Stimulated activated CD8-positive, alpha-beta memory T cell treated with anti-CD3 and anti-CD28 coated beads, Interleukin-12 subunit alpha, Interleukin-12 subunit beta, amount 100 ng/mL, for 4 hours (primary cell): ENCODE data around the gene CCDC85C.

ENCODE experiments used
- DNase-seq: peaks from one replicate; pipeline ENCODE4 v3.0.0-alpha.2; 2020; ENCODE audit warnings: low read depth

CCDC85C gene

GRCh38 chr14:99589651-99590530, 14.1 kb downstream of the CCDC85C start:
- DNase-seq: no peak

DNA sequence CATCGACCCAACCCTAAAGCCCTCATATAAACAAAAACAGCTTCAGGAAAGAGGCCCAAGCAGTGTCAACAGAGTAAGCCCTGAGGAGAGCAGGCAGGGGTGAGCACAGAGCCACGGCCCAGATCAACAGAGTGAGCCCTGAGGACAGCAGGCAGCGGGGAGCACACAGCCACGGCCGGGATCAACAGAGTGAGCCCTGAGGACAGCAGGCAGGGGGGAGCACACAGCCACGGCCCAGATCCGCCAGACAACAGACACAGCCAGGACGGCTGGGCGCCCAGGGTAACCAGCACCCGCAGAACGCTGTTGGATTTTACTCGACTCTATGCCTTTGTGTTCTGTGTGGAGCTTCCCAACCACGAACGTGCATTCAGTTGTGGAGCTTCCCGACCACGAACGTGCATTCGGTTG, 15.0 kb downstream of the CCDC85C start:
- DNase-seq: no peak

GRCh38 chr14:99587460-99588278, 16.3 kb downstream of the CCDC85C start:
- DNase-seq: no peak

DNA sequence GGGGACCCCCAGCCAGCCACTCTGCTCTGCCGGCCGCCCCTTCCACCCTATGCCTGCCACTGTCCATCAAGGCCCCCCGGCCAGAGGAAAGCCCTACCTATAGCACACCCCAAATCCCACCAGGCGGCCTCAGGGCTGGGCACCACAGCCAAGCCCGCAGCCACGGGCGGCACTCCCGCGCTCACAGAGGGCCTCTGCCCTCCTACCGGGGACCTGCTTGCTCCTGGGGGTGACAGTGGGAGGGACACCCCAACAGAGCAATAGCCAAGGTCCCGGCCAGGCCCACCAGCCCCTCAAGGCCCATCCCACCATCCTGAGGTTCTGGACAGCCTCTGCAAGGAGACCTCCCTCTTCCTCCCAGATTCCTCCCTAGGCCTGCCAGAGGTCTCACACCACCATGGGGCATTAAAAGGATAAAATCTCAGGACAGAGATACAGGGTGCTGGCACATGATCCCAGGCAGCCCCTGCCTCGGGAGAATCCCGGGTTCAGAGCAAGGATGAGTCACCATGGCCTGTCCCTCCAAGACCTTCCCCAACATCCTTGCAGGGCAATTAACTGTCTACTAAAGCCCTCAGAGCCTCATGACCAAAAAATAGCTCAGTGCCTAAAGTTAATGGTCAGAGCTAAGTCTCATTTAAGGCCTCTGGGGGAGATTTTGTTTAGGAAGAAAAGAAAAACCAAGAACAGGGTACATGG, 17.1 kb downstream of the CCDC85C start:
- DNase-seq: no peak

GRCh38 chr14:99586054-99586760, 17.8 kb downstream of the CCDC85C start:
- no peak for DNase-seq

DNA sequence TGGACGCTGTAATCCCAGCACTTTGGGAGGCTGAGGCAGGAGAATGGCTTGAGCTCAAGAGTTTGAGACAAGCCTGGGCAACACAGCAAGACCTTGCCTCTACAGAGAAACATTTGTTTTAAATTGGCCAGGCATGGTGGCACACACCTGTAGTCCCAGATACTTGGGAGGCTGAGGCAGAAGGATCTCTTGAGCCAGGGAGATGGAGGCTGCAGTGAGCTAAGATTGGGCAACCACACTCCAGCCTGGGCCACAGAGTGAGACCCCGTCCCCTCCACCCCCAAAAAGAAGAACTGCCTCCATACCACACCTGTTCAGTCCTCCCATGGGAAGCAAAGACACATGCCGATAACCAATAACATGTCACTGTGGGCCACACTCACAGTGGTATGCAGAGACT, 19.2 kb downstream of the CCDC85C start:
- DNase-seq: no peak

- no peak for DNase-seq
These were observed 22.1 kb downstream of the CCDC85C start for GRCh38 chr14:99581938-99582337.

- DNase-seq: no peak
These were observed 22.6 kb downstream of the CCDC85C start for GRCh38 chr14:99581374-99581773.

GRCh38 chr14:99579903-99580571, 24.0 kb downstream of the CCDC85C start:
- no peak for DNase-seq

- no peak for DNase-seq
These were observed 24.7 kb downstream of the CCDC85C start for GRCh38 chr14:99579120-99579836.

- no peak for DNase-seq
These were observed 25.4 kb downstream of the CCDC85C start for GRCh38 chr14:99578541-99579101.

DNA sequence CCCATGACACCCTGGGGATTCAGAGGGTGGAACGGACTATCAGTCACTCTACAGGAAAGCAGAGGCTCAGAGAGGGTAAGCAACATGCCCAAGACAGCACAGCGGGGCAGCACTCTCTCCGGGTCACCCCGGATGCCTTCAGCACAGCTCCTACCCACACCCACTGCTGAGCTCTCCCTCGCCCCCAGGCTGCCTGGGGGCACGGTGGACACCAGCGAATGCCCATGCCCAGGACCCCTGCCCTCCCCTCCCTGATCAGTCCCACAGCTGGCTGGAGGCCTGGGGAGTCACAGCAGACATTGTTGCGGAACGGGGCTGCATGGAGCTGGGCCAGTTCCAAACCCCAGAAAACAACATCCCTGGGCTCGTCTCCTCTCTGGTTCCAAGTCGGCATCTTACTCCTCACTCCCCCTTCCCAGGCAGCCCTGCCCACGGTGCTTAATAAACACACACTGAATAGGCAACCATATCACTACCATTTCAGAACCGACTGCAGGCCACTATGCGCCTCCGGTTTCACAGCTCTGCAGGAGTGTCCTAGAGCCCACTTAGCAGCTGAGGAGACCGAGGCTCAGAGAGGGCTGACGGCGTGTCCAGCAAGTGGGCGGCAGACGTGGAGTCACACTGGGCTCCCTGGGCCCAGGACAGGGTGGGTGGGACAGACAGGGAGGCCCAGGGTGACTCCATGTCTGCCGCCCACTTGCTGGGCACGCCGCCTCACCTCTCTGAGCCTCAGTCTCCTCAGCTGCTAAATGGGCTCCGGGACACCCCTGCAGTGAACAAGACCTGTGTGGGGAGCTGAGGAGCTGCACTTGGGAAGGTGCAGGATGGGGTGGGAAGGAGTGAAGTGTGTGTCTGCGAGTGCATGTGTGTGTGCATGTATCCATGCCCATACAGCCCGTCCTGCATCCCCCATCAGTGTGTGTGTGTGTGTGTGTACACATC, 27.0 kb downstream of the CCDC85C start:
- DNase-seq: no peak

DNA sequence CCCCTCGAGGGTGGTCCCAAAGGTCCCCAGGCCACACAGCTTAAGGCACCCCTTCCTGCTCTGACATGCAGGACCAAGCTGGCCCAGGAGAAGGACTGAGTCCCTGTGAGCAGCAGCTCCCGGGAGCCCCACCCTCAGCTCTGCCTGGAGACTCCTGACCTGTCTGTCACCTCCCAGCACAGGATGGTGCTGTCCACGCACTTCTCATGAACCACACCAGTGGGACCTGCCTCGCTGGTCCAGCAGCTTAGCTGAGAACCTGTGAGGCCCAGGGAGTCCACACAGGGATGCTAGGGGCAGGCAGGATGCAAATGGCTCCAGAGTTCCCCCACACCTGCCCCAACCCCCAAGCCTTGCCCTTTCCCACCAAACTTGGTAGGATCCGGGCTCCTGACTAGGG, 27.7 kb downstream of the CCDC85C start:
- DNase-seq: no peak

- no peak for DNase-seq
These were observed 28.7 kb downstream of the CCDC85C start for GRCh38 chr14:99575043-99576023.

DNA sequence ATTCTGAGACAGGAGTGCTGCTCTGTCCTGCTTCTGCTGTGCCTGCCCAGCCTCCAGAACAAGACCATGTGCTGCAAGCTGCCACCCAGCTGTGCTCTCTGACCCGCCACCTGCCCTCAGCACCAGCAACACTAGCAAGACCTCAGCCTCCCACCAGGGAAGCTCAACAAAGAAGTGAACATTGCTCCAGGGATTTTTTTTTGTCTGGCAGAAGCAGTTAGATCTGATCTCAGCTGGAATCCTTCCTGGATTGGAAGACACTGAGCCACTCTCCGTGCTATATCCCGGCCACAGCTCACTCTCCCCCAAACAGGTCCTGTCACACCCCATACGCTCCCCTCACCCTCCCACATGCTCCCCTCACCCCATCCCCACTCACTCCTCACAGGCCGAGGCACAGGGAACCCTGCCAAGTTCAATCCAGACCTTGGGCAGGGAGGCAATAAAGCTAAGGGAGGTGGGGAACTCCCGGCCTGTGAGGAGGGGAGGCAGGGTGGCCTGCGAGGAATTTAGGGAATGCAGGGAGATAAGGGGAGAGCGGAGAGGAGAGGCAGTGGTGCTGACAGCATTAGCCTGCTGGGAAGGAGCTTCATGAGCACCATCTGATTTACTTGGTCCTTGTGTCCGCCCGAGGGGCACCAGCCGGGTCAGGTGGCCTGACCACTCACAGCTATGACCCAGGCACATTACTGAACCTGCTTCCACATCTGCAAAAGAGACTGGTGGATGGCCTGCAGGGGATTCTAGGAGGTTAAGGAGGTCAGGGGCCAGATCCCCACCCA, 29.7 kb downstream of the CCDC85C start:
- no peak for DNase-seq

DNA sequence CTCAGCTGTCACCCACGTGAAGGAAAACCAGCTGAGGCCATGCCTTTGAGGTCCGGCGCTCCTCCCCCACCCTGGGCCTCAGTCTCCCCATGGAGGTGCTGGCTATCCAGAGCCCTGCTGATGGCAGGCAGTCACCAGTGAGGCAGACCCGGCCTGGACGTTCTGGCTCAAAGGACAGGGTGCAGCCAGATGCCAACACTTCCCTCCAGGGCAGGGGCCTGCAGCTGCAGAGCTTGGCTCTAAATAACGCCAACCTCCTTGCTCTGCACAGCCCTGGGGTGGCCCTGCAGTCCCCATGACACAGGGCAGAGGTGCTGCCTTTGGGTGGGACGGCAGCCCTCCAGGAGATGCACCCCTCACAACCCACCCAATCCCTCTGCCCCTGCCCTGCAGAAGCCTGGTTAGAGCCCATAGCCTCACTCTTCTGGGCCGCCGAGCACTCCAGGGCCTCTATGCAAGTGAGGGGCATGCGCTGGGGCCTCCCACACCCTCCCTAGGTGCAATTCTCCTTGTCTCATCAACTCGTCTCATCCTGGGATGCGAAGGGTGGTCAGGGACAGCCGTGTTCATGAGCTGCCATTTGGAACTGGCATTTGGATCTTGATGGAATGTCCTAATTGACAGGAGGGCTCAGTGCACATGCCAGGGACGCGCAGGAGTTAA, 30.4 kb downstream of the CCDC85C start:
- DNase-seq: no peak

GRCh38 chr14:99573000-99573330, 31.0 kb downstream of the CCDC85C start:
- DNase-seq: no peak
